Heart left ventricle (tissue), 13 donors: ENCODE data around the gene RAB9B.

Source experiments
- CTCF ChIP-seq, 12 donors: fragments of 200-600 bp; sonication (generic) in 4 of 12; IDR thresholded peaks; one replicate each; pipeline versions ENCODE4 v1.5.0 to v1.8.0; 2018 to 2022; ENCODE audit warnings: antibody characterized with exemption in 12 of 12, mild to moderate bottlenecking in 5 of 12
- POLR2A ChIP-seq, 2 donors: fragments of 450-650 bp; IDR thresholded peaks; one replicate each; pipeline ENCODE4 v1.6.1; 2017; ENCODE audit warnings: antibody characterized with exemption in 2 of 2, mild to moderate bottlenecking in 2 of 2, moderate library complexity in 2 of 2
- donor health status: ischemic (EF 13 %, LVEDD 7.1; RV severe dilation, severe dysfunction).
- donor health status: DM: no; HTN: yes; CAD: no.
- donor health status: DM: no; HTN: no; CAD: no.
- donor health status: ischemic (EF 25% LVEDD 6.9; RV normal size, moderate dysfunction).
- donor health status: ischemic (EF 25% LVEDD 5.7; RV mildly dilated, moderate dysfunction).
- donor health status: ischemic (EF 35%, LVEDD 5.7; RV mildly dilated, moderate dysfunction).
- donor health status: nonischemic (EF 11% LVEDD 7.7; RV severe dilation, severe dysfunction).
- donor health status: DM: yes; HTN: yes; CAD: no.
- donor health status: PGD.
- donor health status: ischemic (EF 29% LVEDD 5.4; RV normal size, mild dysfunction).
- donor health status: nonischemic (EF 23%, LVEDD 6.1; RV moderate dilation, normal function).

- no peak for TF ChIP-seq CTCF (IDR thresholded peaks at IDR 0.05)
- no peak for TF ChIP-seq POLR2A (IDR thresholded peaks at IDR 0.05)
Measured at GRCh38 chrX:103793545-103793940, 38.5 kb downstream of the RAB9B start.
